ENCODE results near the gene RPS2. TPM values are rescaled to one million over a fixed set of nuclear protein-coding genes. Genes with fewer than 3 reads are reported as not detected.

Gene RPS2
- total and polyA plus RNA-seq, 2 of the 8 experiments (the other 6 are each of a cell fraction or from before 2014, with no cell fraction given) = 4,042 to 16,783 TPM

GRCh38 chr16:2003827-2004641 lies 39.4 kb upstream of the RPS2 start:
- Histone ChIP-seq H2BK12ac (ENCODE audit: low read depth, low read length) (no peak overlapping the region), H2BK15ac (ENCODE audit: low read length) (no peak overlapping the region; the same call in 1 of the 2 replicates), H3K4me2 (ENCODE audit: insufficient read depth in 1 of 2, low read depth in 2 of 2, low read length in 2 of 2) (peak overlapping the region in 1 of 2 experiments; percentile 63; a peak in 2 of 4 replicates), H3K9ac (replicated peaks in 1 of 4; ENCODE audit: extremely low read depth in 1 of 4, low read depth in 3 of 4, low read length in 3 of 4) (peak overlapping the region in 2 of 4 experiments; percentile 2 to 13; a peak in 1 of 7 replicates), H4K20me1 (replicated peaks in 1 of 2; ENCODE audit: control insufficient read depth in 1 of 2, insufficient read depth in 2 of 2, low read length in 2 of 2) (peaks cover 29 to 69% of the 10 kb centered on the region in 2 experiments), H2BK120ac (replicated peaks; ENCODE audit: low read depth, low read length) (no peak overlapping the region), H2AFZ (ENCODE audit: low read length) (no peak overlapping the region), H3K56ac (replicated peaks; ENCODE audit: insufficient read length, low read depth, low read length) (no peak overlapping the region), H3K23ac (ENCODE audit: insufficient read length) (no peak overlapping the region), H3K23me2 (ENCODE audit: low read depth, low read length) (peaks cover 5% of the 10 kb centered on the region; the same call in 1 of the 2 replicates), H3K27me3 (replicated peaks in 1 of 4; ENCODE audit: control insufficient read depth in 3 of 4, extremely low read depth in 1 of 4, insufficient read depth in 3 of 4, low read length in 3 of 4) (no peaks in the 10 kb centered on the region), H2BK20ac (ENCODE audit: low read length) (no peak overlapping the region), H3K79me1 (ENCODE audit: low read depth, low read length) (peaks cover 9% of the 10 kb centered on the region; the same call in 1 of the 2 replicates), H4K91ac (replicated peaks; ENCODE audit: insufficient read length, low read length) (peak overlapping the region; percentile 66), H3K27ac (ENCODE audit: low read depth, low read length) (peak overlapping the region; percentile 53; the same call in 1 of the 2 replicates), H3K79me2 (ENCODE audit: control insufficient read depth in 1 of 2, insufficient read depth in 2 of 2, low read length in 2 of 2) (peaks cover 21 to 48% of the 10 kb centered on the region in 2 experiments; a peak in 3 of 4 replicates), H3K9me3 (ENCODE audit: insufficient read depth in 2 of 2, low read depth in 1 of 2, low read length in 1 of 2) (no peaks in the 10 kb centered on the region), H4K8ac (ENCODE audit: extremely low read depth, insufficient read depth, low read length) (peak overlapping the region; percentile 23), H3K14ac (ENCODE audit: insufficient read length) (no peak overlapping the region), H3K4ac (replicated peaks; ENCODE audit: insufficient read length, low read depth, low read length) (peak overlapping the region; percentile 80), H3K36me3 (ENCODE audit: control insufficient read depth in 2 of 4, insufficient read depth in 4 of 4, low read length in 3 of 4) (peaks cover 21 to 38% (median 32%) of the 10 kb centered on the region in 4 experiments), H2BK5ac (ENCODE audit: low read depth, low read length) (peak overlapping the region; percentile 53; the same call in 1 of the 2 replicates), H3K4me3 (ENCODE audit: extremely low read depth in 1 of 4, insufficient read depth in 2 of 4, low read depth in 3 of 4, low read length in 4 of 4) (peak overlapping the region in 2 of 4 experiments; percentile 14 to 33; a peak in 3 of 8 replicates), H3K18ac (ENCODE audit: extremely low read depth, low read length) (no peak overlapping the region), H4K5ac (ENCODE audit: insufficient read length, low read depth, low read length) (no peak overlapping the region), H2AK5ac (ENCODE audit: low read depth, low read length) (0 out of 2 replicates have a peak overlapping the region, but pooled peaks have one; percentile 29), H3K4me1 (replicated peaks in 1 of 4; ENCODE audit: control insufficient read depth in 3 of 4, insufficient read depth in 4 of 4, low read length in 3 of 4) (peaks cover 0 to 33% (median 18%) of the 10 kb centered on the region in 4 experiments; a peak in 5 of 7 replicates)
- POLR2A ChIA-PET (ENCODE audit: partially characterized antibody) = interaction anchor here (0.6 to 4.7 kb wide), 20 partner anchors 8 to 151 kb away, joined by 3 to 37 read pairs (median 4); partner anchors contain the start of genes GFER, NPW, RNF151 and RPS2
- FAIRE-seq (peak; percentile 88), DNase-seq (ENCODE audit: low read depth in 1 of 2, low spot score in 2 of 2) (peak; percentile 90 to 99)
- CTCF ChIA-PET (ENCODE audit: partially characterized antibody) = interaction anchor here (0.6 to 4.3 kb wide), 40 partner anchors 9 to 942 kb away, joined by 3 to 55 read pairs (median 4); partner anchors contain the start of genes GFER, NOXO1, NPW and NTHL1
- WGBS, 2 experiments (ENCODE audit: extremely low coverage in 1 of 2, insufficient coverage in 1 of 2, insufficient read length in 1 of 2, insufficient replicate concordance in 2 of 2, low coverage in 1 of 2, low lambda C conversion rate in 2 of 2, missing lambda C conversion rate in 1 of 2) = 31% methylated on average over 35 of the region's 36 CpGs; no CpG with 5 or more reads in 1 of the 2 experiments
- TF ChIP-seq BACH1 (IDR thresholded peaks at IDR 0.05; ENCODE audit: low read length) = no peak; the same call in 1 of the 2 replicates
- TF ChIP-seq RFX5 (IDR thresholded peaks at IDR 0.05; ENCODE audit: borderline replicate concordance, low read depth, low read length) = no peak
- TF ChIP-seq SIX5 (IDR thresholded peaks at IDR 0.05; ENCODE audit: low read depth, low read length) = no peak
- peak; percentile 54; the same call in 1 of the 2 replicates for TF ChIP-seq ATF3 (IDR thresholded peaks at IDR 0.05; ENCODE audit: insufficient read depth, low read depth, low read length)
- TF ChIP-seq TEAD4 (IDR thresholded peaks at IDR 0.05; ENCODE audit: low read depth, low read length) = 0 out of 2 replicates have a peak, but pooled peaks have one; percentile 8
- TF ChIP-seq SP1 (IDR thresholded peaks at IDR 0.05; ENCODE audit: low read depth, low read length) = peak; percentile 65; the same call in 1 of the 2 replicates
- TF ChIP-seq RBBP5 (IDR thresholded peaks at IDR 0.05; ENCODE audit: borderline replicate concordance, low read depth, low read length) = no peak
- TF ChIP-seq PHF8 (conservative IDR thresholded peaks at IDR 0.05; ENCODE audit: low read depth, low read length) = no peak
- TF ChIP-seq BRCA1 (IDR thresholded peaks at IDR 0.05; ENCODE audit: low read depth, low read length) = no peak

All from H1 (cell line).